ENCODE results near the gene THNSL1. TPM values are rescaled to one million over a fixed set of nuclear protein-coding genes. Genes with fewer than 3 reads are reported as not detected.

The THNSL1 gene, protein sequence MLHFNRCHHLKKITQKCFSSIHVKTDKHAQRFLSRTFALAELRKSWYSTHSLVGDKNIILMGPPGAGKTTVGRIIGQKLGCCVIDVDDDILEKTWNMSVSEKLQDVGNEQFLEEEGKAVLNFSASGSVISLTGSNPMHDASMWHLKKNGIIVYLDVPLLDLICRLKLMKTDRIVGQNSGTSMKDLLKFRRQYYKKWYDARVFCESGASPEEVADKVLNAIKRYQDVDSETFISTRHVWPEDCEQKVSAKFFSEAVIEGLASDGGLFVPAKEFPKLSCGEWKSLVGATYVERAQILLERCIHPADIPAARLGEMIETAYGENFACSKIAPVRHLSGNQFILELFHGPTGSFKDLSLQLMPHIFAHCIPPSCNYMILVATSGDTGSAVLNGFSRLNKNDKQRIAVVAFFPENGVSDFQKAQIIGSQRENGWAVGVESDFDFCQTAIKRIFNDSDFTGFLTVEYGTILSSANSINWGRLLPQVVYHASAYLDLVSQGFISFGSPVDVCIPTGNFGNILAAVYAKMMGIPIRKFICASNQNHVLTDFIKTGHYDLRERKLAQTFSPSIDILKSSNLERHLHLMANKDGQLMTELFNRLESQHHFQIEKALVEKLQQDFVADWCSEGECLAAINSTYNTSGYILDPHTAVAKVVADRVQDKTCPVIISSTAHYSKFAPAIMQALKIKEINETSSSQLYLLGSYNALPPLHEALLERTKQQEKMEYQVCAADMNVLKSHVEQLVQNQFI
- total RNA-seq: 1 to 10 TPM; 2.3 to 2.7 TPM

GRCh38 chr10:25016376-25017153, at the start of gene THNSL1:
TSS of gene THNSL1 (plus strand) at chr10:25016612. CDS start at chr10:25023224, 6,612 bp downstream.

GRCh38 chr10:25015828-25016375, 510 bp upstream of the THNSL1 start, which contains the start of gene ENKUR:
TSS of gene ENKUR (minus strand) at chr10:25016158. CDS start at chr10:25015936, 222 bp downstream.

Other genes with a start within 250 kb of the THNSL1 start
- under 1 TPM; 0.81 to 0.89 TPM for gene PRTFDC1, start 64.0 kb upstream of the THNSL1 start, total RNA-seq
- not detected for gene ENKUR, start 454 bp upstream of the THNSL1 start, total RNA-seq
- not detected for gene GPR158, start 158.4 kb downstream of the THNSL1 start, total RNA-seq

Data from activated naive CD4-positive, alpha-beta T cell treated with anti-CD3 and anti-CD28 coated beads, Interleukin-2, amount 10 ng/mL, durations not matched to agents 5 hours and 36 hours (primary cell).